ENCODE results near the gene IGSF21.

IGSF21 gene

DNA sequence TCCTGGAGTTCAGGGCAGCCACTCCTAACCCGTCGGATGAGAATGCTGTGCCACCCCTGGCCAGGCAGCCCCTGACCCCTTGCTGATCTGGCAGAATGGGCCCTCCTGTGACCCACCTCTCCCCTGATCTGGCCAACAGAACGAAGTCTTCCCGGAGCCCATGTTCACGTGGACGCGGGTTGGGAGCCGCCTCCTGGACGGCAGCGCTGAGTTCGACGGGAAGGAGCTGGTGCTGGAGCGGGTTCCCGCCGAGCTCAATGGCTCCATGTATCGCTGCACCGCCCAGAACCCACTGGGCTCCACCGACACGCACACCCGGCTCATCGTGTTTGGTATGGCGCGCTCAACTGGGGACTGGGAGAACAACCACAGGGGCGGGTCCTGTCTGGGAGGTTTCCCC lies 269.1 kb downstream of the IGSF21 start:
- DNase-seq = no peak

DNA sequence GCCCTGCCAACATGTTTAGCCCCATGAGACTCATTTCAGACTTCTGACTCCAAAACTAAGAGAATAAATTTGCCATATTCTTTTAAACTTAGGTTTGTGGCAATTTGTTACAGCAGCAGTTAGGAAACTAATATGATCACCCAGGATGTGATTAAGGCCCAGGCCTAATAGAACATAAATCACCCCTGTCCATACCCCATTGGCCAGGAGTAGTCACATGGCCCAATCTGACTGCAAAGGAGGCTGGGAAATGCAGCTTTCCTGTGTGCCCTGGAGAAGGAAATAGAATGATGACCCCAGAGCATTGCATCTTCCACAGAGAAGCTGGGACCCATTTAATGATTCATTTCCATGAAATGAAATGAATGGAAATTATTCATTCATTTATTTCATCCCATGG lies 272.7 kb downstream of the IGSF21 start:
- DNase-seq = no peak

DNA sequence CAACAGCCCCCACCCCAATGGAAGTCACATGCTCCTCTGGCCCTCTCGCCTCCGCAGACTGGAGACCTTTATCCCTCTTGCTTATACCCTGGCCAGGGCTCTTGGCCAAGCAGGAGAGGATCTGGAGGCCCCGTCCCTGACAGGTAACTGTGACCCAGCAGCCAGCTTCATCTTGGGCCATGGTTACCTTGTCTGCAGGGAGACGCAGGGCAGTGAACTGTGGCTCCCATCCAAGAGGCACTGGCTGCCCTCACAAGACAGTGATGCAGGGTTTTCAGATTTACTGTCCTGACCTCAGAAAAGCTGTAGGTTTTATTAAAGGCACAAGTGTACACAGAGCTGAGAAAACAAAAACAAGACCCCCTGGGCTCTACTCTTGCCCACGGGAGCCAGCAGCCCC lies 276.5 kb downstream of the IGSF21 start:
- DNase-seq = no peak

DNA sequence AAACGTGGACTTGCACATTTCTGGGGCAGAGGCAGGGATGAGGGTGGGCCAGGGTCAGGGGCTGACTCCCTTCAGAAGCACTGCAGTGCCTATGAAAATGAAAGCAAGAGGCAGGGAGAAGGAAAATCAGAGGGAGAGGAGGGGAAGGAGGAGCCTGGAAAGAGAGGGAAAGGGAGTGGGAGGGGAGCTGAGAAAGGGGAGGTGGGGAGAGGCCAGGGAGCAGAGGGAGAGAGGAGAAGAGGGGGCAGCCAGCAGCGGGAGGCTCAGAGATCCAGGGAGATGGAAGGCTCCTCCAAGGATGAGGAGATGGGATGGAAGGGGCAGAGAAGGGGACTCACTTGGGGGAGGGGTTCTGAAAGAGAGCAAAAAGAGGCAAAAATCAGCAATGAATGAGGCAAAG lies 276.9 kb downstream of the IGSF21 start:
- DNase-seq = no peak

DNA sequence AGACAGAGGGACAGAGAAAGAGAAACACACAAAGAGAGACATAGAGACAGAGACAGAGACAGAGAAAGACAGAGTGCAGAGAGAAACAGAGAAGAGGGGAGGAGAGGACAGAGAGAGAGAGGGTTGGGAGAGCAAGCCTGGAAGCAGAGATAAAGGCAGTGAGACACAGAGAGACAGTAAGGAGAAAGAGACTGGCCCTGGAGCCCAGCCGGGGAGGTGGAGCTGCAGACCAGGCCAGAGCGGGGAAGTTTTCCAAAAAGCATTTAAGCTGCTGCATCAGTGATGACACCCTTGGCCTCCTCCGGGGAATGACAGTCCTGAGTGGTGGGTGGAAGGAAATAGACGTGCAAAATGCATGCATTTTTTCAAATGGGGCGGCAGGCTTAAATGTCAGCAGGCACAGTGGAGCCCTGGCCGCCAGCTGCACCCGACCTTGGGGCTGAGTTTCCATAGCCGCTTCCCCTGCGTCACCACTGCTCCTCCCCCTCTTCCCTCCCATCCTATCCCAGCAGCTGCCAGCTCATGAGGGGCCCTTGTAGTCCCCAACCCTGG lies 277.7 kb downstream of the IGSF21 start:
- no peak for DNase-seq

DNA sequence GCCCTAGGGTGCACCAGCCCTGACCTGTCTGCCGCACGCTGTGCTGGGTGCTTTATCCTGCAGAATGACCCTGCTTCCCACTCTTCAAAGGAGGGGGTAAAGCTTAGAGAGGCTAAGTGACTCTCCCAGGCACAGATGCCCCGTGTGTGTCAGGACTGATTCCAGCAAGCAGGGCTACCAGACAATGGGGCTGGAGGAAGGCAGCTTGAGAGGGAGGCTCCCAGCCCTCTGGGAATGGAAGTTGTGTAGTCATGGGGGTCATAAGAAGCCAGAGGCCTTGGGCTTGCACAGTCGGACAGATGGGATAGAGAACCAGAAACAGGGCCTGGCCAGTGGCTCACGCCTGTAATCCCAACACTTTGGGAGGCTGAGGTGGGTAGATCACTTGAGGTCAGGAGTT lies 279.0 kb downstream of the IGSF21 start:
- DNase-seq = no peak

DNA sequence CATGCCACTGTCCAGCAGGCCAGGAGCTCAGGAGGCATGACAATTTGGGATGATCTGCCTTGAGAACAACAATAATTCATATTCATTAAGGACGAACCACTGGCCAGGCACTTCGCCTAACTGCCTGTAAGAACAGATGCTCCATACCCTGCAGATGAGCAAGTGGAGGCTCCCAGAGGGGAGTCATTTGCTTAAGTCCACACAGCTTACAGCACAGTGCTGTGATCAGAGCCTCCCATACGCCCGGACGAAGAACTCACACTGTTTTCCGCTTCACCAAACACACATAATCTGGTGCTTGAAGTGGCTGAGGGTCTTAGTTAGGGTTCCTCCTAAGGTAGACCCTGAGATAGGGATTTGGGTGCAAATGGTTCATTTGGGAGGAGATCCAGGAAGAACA lies 279.7 kb downstream of the IGSF21 start:
- DNase-seq = no peak

DNA sequence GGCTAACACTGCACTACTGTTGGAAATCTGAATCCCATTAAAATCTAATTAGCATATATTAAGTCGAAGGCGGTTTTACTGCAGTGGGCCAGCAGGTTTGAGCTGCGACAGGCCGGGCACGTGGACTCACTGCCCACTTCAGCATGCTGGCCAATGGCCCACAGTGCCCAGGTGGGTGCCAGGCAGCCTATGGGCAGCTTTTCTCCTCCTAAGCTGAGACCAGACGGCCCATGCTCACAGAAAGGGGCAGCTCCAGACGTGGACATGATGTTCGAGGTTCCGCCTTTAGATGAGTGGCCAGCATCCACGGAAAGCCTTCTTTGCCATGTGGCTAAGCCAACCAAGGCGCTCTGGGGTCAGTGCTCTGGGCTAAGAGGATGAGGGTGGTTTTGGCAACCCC lies 283.4 kb downstream of the IGSF21 start:
- no peak for DNase-seq

DNA sequence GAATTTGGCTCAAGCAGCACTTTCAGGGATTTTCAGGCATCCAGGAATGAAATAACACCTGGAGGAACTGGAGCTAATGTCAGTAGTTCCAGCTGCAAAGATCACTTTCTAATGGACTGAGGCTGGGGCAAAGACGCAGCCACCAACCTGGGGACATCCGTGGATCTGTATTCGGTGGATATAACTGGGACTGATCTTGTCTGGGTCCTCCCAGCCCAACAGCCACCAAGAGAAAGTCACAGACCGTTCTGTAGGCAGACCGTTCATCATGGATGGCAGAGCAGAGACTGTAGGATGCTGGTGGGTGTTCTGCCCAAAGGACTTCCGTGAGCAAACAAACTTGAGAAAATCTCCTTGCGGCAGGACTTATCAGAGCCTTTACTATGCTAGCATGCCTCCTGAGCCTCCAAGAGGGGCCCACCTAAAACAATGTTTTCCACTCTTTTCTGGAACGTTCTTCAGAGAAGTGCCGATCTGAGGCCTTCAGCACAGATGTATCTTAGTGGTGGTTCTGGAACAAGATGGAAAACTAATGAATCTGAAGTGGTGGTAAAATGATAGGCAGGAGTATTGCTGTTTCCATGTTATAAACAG lies 287.1 kb downstream of the IGSF21 start:
- no peak for DNase-seq

DNA sequence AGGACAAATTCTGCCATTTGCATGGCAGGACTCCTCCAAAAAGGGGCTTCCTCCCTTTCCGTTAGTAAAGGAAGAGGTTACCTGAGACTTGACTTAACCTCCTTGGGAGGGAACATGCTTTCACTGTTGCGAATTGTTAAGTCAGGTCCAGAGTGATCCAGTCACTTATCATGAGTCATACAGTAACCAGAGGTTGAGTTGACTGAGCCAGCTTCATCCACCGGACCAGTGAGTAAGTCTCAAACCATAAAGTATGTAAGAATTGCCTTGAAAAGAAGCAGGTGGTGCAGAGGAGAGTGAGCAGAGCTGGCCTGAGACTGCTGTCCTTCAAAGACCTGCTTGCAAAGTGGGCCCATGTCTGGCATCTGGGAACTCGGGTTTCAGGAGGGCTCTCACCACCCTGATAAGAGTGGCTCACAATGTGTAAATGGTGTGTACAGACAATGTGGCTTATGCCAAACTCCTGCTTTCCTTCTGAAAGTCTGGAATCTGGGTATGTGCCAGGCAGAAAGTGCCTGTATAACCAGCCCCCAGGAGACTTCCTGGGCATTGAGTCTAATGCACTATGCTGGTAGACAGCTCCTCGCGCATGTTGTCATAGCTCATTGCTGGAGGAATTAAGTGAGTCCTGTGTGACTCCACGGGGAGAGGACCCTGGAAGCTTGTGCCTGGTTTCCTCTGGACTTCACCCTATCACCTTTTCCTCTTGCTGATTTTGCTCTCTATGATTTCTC lies 288.8 kb downstream of the IGSF21 start:
- no peak for DNase-seq

DNA sequence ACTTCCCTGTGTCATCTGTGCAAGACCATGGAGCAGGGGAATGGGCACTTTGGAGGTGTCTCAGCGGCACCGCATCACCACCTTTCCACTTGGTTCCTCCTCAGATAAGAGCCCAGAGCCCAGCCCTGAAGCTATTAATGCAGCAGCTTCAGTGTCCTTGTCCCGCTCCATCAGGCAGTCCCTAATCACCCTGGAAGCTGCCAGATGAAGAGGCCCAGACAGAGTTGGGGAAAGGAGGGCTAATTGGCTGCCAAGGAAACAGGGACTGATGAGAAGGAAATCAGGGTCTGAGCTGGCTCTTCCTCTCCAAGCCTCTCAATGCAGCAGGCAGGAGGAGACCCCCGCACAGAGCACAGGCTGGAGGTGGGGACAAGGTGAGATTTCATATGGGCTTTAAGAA lies 290.0 kb downstream of the IGSF21 start:
- no peak for DNase-seq

DNA sequence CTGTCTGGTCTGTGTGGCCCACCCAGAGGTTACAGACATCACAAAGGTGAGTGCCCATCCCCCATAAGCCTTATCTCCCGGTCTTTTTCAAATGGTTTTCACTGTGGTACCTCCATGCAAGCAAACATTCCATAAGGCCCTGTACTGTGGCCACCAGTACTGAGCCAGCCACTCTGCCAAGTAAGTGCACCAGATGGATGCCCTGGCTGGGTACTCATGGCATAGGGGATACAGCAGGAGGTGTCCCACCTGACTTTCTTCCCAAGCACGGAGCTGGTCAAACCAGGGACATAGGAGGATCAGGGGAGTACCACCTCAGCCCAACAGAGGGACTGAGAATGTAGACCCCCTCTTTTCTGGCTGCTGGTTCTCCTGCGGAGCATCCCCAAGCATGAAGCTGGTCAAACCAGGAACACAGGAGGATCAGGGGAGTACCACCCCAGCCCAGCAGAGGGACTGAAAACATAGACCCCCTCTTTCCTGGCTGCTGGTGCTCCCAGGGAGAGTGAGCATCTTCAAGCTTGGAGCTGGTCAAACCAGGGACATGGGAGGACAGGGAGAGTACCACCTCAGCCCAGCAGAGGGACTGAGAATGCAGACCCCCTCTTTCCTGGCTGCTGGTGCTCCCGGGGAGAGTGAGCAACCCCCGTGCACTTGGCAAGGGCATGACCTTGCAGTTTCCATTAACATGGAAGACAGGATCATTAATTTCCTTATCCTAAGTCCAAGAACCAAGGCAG lies 291.4 kb downstream of the IGSF21 start:
- DNase-seq = no peak

DNA sequence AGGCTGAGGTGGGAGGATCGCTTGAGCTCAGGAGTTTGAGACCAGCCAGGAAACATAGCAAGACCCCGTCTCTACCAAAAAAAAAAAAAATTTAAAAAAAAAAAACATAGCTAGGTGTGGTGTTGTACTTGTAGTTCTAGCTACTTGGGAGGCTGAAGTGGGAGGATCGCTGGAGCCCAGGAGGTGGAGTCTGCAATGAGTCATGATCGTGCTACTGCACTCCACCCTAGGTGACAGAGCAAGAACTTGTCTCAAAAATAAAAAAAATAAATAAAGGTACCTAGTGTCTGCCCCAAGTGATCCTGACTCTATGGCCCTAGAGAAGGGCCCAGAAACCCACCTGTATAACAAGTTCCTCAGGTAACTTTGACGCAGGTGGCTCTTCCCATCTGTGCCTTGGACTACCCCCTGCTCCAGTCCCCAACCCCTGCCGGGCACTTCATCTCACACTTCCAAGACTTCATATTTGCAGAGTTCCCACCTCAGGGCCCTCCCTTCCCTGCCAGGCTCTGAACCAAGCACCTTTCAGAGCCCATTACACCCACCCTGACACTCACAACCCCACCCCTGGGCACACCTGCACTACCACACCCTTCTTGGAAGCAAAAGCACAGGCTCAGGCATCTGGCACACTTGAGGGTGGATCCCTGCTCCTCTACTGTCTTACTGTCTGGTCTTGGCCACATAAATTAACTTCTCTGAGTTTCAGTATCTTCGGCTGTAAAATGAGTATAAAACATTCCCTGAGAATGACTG lies 292.9 kb downstream of the IGSF21 start:
- no peak for DNase-seq

DNA sequence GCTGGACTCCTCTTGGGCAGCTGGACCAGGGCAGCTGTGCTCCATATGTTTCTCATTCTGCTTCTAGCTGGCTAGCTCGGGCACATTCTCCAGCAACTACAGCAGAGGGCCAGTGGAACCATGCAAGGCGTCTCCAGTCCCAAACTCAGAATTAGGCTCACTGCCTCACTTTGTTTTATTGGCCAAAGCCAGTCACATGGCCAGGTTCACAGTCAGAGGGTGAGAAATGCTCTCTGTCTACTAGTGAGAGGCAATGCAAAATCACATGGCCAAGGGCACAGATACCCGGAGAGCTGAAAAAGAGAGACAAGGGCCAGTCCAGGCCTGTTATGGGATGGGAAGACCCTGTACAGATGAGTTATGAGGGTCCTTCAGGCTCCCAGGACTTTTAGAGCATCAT lies 294.3 kb downstream of the IGSF21 start:
- no peak for DNase-seq

DNA sequence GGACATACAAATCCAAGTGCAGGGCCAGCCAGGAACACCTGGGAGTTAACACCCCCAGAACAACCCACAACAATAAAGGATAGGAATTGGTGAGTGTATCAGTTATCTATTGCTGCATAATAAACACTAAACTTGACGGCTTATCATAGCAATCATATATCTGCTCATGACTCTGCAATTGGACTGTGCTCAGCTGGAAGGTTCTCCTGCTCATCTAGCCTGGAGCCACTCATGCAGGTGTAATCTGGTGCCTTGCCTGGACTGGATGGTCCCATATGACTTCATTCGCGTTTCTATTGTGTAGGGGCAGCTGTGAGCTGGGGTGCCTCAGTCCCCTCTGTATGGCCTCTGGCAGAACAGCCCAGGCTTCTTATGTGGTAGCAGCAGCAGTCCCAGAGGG lies 296.9 kb downstream of the IGSF21 start:
- DNase-seq = no peak

DNA sequence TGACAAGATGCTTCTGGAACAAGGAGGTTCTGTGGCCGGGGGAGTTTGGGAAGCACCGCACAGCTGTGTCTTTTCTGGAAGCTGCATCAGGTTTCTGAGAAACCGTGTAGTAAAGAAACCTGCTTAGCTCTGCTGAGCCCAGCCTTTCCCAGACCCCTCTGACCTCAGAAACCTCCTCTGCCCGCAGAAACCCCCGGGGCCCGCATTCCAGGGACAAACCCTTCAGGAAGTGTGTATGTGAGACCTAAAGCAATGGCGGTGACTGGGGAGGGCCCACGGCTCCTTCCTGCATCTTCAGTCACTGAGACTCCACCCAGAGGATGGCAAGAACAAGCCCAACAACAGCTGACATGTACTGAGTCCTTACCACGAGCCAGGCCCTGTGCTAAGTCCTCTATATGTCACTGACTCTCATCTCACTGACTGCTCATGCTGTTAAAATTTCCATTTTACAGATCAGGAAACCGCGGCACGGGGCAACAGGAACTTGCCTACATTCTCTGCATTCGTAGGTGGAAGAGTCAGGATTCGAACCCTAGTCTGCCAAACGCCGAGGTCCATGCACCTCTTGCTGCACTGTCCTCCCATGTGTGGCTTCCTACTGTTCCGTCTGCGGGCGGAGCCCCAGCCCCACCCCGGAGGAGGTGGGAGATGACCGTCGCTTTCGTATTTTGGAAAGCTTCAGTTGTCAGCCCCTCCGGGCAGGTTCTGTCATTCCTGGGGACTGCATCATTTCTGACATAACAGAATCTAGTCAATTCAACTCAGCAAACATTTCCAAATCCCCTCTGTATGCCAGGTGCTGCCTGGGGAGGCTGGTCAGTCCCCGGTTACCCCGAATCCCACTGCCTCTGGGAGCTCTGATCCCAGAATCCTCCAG lies 299.8 kb downstream of the IGSF21 start:
- DNase-seq = no peak

DNA sequence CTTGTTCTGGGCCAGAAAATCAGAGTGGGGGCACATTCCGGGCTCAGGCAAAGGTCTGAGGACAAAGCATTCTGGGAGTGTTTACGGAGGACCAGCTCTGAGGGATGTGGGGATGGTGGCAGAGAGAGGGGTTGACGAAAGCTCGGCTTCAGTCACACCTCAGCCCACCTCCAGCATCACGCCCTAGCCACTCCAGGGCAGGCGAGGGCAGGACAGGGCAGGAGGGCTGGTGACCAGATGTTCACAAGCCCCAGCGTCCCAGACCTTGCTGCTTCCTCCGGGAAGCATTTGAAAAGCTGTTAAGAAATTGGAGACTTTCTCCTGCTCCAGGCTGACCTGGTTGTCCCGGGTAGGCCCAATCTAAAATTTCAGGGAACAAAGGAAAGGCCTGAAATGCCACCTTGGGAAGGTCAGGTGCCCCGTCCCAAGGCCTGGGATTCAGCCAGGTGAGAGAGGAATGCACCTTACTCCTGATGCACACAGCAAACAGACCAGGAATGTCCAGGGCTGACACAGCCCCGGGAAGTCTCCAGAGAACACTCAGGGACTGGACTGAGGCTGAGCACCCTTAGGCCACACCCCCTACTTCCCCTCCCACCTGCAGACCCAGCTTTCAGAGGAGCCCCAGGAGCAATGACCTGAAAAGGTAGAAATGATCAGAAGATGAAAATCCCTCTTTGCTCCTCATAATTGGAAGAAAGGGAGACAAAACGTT lies 301.2 kb downstream of the IGSF21 start:
- DNase-seq = no peak

DNA sequence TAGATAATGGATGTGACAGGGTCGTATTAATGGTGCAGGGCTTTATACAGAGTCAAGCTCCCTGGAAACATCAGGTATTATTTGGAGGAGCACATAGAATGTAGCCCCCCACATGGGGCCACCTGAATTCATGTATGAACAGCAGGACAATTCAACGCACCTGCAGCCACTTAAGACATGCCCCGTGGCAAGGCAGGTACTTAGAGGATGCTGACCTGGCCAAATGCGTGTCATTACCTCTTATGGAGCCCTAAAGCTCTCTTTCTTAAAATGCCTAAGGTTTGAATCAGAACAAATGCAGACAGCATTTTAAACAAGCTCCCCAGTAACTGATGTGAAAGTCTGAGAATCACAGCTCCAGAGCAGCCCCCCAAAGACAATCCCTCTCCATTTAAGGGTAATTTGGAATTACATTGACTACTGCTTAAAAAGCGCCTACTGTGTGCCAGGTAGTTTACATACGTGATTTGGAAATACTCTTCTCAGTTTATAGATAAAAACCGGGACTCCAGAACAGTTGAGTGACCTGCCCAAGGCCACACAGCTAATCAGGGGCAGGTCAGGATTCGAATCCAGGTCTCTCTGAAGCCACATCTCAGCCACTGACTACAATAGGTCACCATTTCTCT lies 302.1 kb downstream of the IGSF21 start:
- no peak for DNase-seq

DNA sequence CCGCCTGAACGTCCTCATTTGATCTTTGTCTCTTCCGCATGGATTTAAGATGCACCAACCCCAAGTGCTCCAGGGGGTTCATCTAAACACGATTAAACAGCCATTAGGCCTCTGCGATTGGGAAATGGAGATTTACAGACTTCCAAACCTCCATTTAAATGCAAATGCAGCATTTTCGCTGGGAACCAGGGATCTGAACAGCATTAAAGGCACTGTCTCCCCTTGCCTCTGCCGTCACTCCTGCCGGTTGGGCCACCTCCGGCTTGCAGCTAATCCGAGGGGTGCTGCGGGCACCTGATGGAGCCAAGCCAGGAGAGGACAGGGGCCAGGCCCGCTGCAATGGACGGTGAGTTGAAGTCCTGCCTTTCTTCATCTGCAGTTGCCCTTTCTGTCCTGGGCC lies 302.8 kb downstream of the IGSF21 start:
- DNase-seq = no peak

DNA sequence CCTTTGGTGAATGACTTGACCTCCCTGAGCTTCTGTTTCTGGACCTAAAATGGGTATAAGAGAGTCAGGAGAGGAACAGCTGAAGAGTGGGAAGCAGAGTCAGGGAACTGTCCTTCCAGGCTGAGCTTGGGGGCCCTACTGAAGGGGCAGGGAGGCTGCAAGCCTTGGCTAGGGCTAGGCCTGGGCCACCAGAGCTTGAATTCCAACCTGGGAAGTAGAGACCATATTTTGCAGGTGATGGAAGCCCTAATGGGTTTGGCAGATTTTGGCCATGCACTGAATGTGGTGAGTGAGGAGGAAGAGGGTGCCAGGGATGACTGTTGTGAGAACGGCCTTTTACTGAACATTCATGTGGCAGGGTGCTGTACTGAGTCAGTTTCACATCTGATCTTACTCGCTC lies 303.7 kb downstream of the IGSF21 start:
- no peak for DNase-seq
